ENCODE results near the gene C4orf50.

C4orf50 gene

GRCh38 chr4:5973486-5974220, 44.6 kb downstream of the C4orf50 start:
- Histone ChIP-seq H3K4me2 (ENCODE audit: insufficient read depth, low read length) (no peak overlapping the region), H3K27me3 (ENCODE audit: insufficient read depth, low read length, poor library complexity) (peaks cover 2% of the 10 kb centered on the region), H3K9ac (ENCODE audit: low read depth, low read length) (no peak overlapping the region), H3K36me3 (ENCODE audit: insufficient read depth, low read length) (no peaks in the 10 kb centered on the region), H2AFZ (ENCODE audit: low read depth, low read length) (no peak overlapping the region), H3K27ac (ENCODE audit: low read length) (no peak overlapping the region), H3K9me3 (ENCODE audit: insufficient read depth, low read length, severe bottlenecking) (no peaks in the 10 kb centered on the region), H3K4me3 (ENCODE audit: low read depth in 1 of 2, low read length in 2 of 2) (no peak overlapping the region), H3K4me1 (ENCODE audit: insufficient read depth, low read length) (no peaks in the 10 kb centered on the region), H3K79me2 (ENCODE audit: insufficient read depth, low read length) (no peaks in the 10 kb centered on the region), H4K20me1 (ENCODE audit: insufficient read depth, low read length) (no peaks in the 10 kb centered on the region)
- ATAC-seq (ENCODE audit: insufficient read depth, low read depth) (no peak), DNase-seq (no peak)
- TF ChIP-seq EZH2 (IDR thresholded peaks at IDR 0.05; ENCODE audit: borderline replicate concordance, low read depth, low read length, severe bottlenecking) = no peak
- TF ChIP-seq, protein P1, sequence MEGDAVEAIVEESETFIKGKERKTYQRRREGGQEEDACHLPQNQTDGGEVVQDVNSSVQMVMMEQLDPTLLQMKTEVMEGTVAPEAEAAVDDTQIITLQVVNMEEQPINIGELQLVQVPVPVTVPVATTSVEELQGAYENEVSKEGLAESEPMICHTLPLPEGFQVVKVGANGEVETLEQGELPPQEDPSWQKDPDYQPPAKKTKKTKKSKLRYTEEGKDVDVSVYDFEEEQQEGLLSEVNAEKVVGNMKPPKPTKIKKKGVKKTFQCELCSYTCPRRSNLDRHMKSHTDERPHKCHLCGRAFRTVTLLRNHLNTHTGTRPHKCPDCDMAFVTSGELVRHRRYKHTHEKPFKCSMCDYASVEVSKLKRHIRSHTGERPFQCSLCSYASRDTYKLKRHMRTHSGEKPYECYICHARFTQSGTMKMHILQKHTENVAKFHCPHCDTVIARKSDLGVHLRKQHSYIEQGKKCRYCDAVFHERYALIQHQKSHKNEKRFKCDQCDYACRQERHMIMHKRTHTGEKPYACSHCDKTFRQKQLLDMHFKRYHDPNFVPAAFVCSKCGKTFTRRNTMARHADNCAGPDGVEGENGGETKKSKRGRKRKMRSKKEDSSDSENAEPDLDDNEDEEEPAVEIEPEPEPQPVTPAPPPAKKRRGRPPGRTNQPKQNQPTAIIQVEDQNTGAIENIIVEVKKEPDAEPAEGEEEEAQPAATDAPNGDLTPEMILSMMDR (IDR thresholded peaks at IDR 0.05; ENCODE audit: borderline replicate concordance, extremely low read depth, low read length, poor library complexity, severe bottlenecking) = no peak

GRCh38 chr4:5973033-5973432, 45.2 kb downstream of the C4orf50 start:
- no peaks in the 10 kb centered on the region for H3K79me2 ChIP-seq (ENCODE audit: insufficient read depth, low read length)
- no peak overlapping the region for H3K4me2 ChIP-seq (ENCODE audit: insufficient read depth, low read length)
- H3K9me3 ChIP-seq (ENCODE audit: insufficient read depth, low read length, severe bottlenecking) = no peaks in the 10 kb centered on the region
- H3K4me1 ChIP-seq (ENCODE audit: insufficient read depth, low read length) = no peaks in the 10 kb centered on the region
- DNase-seq (no peak), ATAC-seq (ENCODE audit: insufficient read depth, low read depth) (no peak)
- H2AFZ ChIP-seq (ENCODE audit: low read depth, low read length) = no peak overlapping the region
- TF ChIP-seq EZH2 (IDR thresholded peaks at IDR 0.05; ENCODE audit: borderline replicate concordance, low read depth, low read length, severe bottlenecking) = no peak
- TF ChIP-seq, protein P1 (IDR thresholded peaks at IDR 0.05; ENCODE audit: borderline replicate concordance, extremely low read depth, low read length, poor library complexity, severe bottlenecking) = no peak
- no peak overlapping the region for H3K9ac ChIP-seq (ENCODE audit: low read depth, low read length)
- no peaks in the 10 kb centered on the region for H4K20me1 ChIP-seq (ENCODE audit: insufficient read depth, low read length)
- no peaks in the 10 kb centered on the region for H3K36me3 ChIP-seq (ENCODE audit: insufficient read depth, low read length)
- no peak overlapping the region for H3K4me3 ChIP-seq (ENCODE audit: low read depth in 1 of 2, low read length in 2 of 2)
- no peak overlapping the region for H3K27ac ChIP-seq (ENCODE audit: low read length)
- H3K27me3 ChIP-seq (ENCODE audit: insufficient read depth, low read length, poor library complexity) = peaks cover 2% of the 10 kb centered on the region

DNA sequence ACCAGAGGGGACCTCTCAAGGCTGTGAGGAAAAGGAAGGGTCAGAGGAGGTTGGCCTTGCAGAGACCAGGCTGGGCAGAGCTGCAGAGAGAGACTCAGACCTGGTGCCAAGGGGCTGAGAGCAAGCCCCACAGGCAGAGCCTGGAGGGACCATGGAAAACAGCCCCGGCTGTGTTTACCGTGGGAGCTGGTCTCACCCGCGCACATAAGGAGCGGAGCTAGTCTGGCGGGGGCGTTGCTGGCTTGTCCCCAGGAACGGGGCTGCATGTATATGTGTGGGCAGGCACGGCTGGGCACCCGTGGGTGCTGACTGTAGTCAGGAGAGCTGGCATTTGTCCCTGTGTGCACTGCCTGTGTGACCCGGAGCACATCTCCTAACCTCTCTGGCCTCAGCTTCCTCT, 45.7 kb downstream of the C4orf50 start:
- Histone ChIP-seq H3K4me2 (ENCODE audit: insufficient read depth, low read length) (no peak overlapping the region), H3K27me3 (ENCODE audit: insufficient read depth, low read length, poor library complexity) (peaks cover 2% of the 10 kb centered on the region), H3K9me3 (ENCODE audit: insufficient read depth, low read length, severe bottlenecking) (no peaks in the 10 kb centered on the region), H3K9ac (ENCODE audit: low read depth, low read length) (no peak overlapping the region), H3K27ac (ENCODE audit: low read length) (no peak overlapping the region), H4K20me1 (ENCODE audit: insufficient read depth, low read length) (no peaks in the 10 kb centered on the region), H3K4me1 (ENCODE audit: insufficient read depth, low read length) (no peaks in the 10 kb centered on the region), H2AFZ (ENCODE audit: low read depth, low read length) (no peak overlapping the region), H3K4me3 (ENCODE audit: low read depth in 1 of 2, low read length in 2 of 2) (no peak overlapping the region), H3K79me2 (ENCODE audit: insufficient read depth, low read length) (no peaks in the 10 kb centered on the region), H3K36me3 (ENCODE audit: insufficient read depth, low read length) (no peaks in the 10 kb centered on the region)
- TF ChIP-seq, protein P1 (IDR thresholded peaks at IDR 0.05; ENCODE audit: borderline replicate concordance, extremely low read depth, low read length, poor library complexity, severe bottlenecking) = no peak
- no peak for TF ChIP-seq EZH2 (IDR thresholded peaks at IDR 0.05; ENCODE audit: borderline replicate concordance, low read depth, low read length, severe bottlenecking)
- no peak for DNase-seq
- ATAC-seq (ENCODE audit: insufficient read depth, low read depth) = no peak

Data from DND-41 (cell line).